ENCODE data around the gene OTOF.

- no peak for TF ChIP-seq MXI1 (IDR thresholded peaks at IDR 0.05; ENCODE audit: borderline replicate concordance, low read depth, low read length)
- no peak for TF ChIP-seq CTCF (conservative IDR thresholded peaks at IDR 0.05; ENCODE audit: low read depth, low read length)
- TF ChIP-seq RFX5 (IDR thresholded peaks at IDR 0.05; ENCODE audit: low read depth, low read length) = no peak
- no peak for TF ChIP-seq POLR2A (IDR thresholded peaks at IDR 0.05; ENCODE audit: low read depth, low read length)
- TF ChIP-seq, protein P1, sequence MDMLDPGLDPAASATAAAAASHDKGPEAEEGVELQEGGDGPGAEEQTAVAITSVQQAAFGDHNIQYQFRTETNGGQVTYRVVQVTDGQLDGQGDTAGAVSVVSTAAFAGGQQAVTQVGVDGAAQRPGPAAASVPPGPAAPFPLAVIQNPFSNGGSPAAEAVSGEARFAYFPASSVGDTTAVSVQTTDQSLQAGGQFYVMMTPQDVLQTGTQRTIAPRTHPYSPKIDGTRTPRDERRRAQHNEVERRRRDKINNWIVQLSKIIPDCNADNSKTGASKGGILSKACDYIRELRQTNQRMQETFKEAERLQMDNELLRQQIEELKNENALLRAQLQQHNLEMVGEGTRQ (IDR thresholded peaks at IDR 0.05; ENCODE audit: low read depth, low read length) = no peak
- TF ChIP-seq CEBPB (IDR thresholded peaks at IDR 0.05; ENCODE audit: low read depth, low read length) = no peak
Measured at GRCh38 chr2:26458365-26459042, 19.4 kb downstream of the OTOF start.
